Measurements from ENCODE around the gene SLC35B1. TPM values are rescaled to one million over a fixed set of nuclear protein-coding genes. Genes with fewer than 3 reads are reported as not detected.

SLC35B1 gene
- polyA plus RNA-seq, 1 of the 3 experiments (the other 2 are of a cell fraction) = 89.8 TPM

GRCh38 chr17:49715216-49715615 is 7.5 kb upstream of the SLC35B1 start:
- no peak overlapping the region for H2AFZ ChIP-seq (ENCODE audit: low read depth)
- no peaks in the 10 kb centered on the region for H3K4me1 ChIP-seq (ENCODE audit: control insufficient read depth in 1 of 2, insufficient read depth in 2 of 2, low read depth in 1 of 2, low read length in 1 of 2)
- no peak overlapping the region for H3K9ac ChIP-seq
- H3K36me3 ChIP-seq (replicated peaks in 1 of 2; ENCODE audit: control insufficient read depth in 1 of 2, insufficient read depth in 2 of 2, low read length in 1 of 2) = peaks cover 4 to 33% of the 10 kb centered on the region in 2 experiments
- H4K20me1 ChIP-seq (ENCODE audit: insufficient read depth) = no peaks in the 10 kb centered on the region
- H3K27me3 ChIP-seq (ENCODE audit: insufficient read depth) = no peaks in the 10 kb centered on the region
- H3K4me2 ChIP-seq = no peak overlapping the region
- H3K9me2 ChIP-seq = no peaks in the 10 kb centered on the region
- H3K27ac ChIP-seq (ENCODE audit: low read depth in 2 of 2, low read length in 1 of 2) = no peak overlapping the region
- WGBS (ENCODE audit: low lambda C conversion rate) = 63% methylated on average over 4 of the region's 4 CpGs
- DNase-seq = no peak
- POLR2A ChIA-PET = interaction anchor here (0.6 kb wide), 1 partner anchor 12 kb away, joined by 3 read pairs; no protein-coding TSS in a partner anchor
- TF ChIP-seq GATA2 (CRISPR knock-in tag; IDR thresholded peaks at IDR 0.05) (no peak), POLR2AphosphoS5 (IDR thresholded peaks at IDR 0.05; ENCODE audit: low read depth, low read length) (no peak), FOXJ3 (CRISPR knock-in tag; IDR thresholded peaks at IDR 0.05) (no peak), TAF1 (IDR thresholded peaks at IDR 0.05; ENCODE audit: borderline replicate concordance, low read depth, low read length) (no peak), MXI1 (IDR thresholded peaks at IDR 0.05; ENCODE audit: low read depth, low read length) (no peak), NFIC (IDR thresholded peaks at IDR 0.05; ENCODE audit: borderline replicate concordance) (no peak), NRF1 (IDR thresholded peaks at IDR 0.05; ENCODE audit: low read depth, low read length) (no peak), ELF1 (IDR thresholded peaks at IDR 0.05) (no peak), PBX3 (IDR thresholded peaks at IDR 0.05) (no peak), MEF2A (IDR thresholded peaks at IDR 0.05; ENCODE audit: borderline replicate concordance, low read depth) (no peak), MAX (IDR thresholded peaks at IDR 0.05; ENCODE audit: low read depth) (no peak)
- no peaks in the 10 kb centered on the region for H3F3A ChIP-seq (replicated peaks; ENCODE audit: insufficient read depth)
- no peak overlapping the region for H3K4me3 ChIP-seq (ENCODE audit: low read depth in 2 of 2, low read length in 1 of 2)
- H3K79me2 ChIP-seq (ENCODE audit: insufficient read depth) = no peaks in the 10 kb centered on the region
- CTCF ChIA-PET = interaction anchor here (0.7 to 50.8 kb wide), 5 partner anchors 18 to 282 kb away, joined by 3 to 2107 read pairs (median 5); partner anchors contain the start of gene NXPH3
- no peaks in the 10 kb centered on the region for H3K9me3 ChIP-seq

GRCh38 chr17:49708515-49709183 is 885 bp upstream of the SLC35B1 start:
- H3K4me2 ChIP-seq = peak overlapping the region; percentile 98
- peaks cover 4% of the 10 kb centered on the region for H3F3A ChIP-seq (replicated peaks; ENCODE audit: insufficient read depth)
- peak overlapping the region; percentile 28; the same call in 1 of the 2 replicates for H3K9ac ChIP-seq
- H3K27ac ChIP-seq (ENCODE audit: low read depth in 2 of 2, low read length in 1 of 2) = no peak overlapping the region; a peak in 1 of 4 replicates
- ChIA-PET CTCF (interaction anchor here (0.7 to 50.8 kb wide), 44 partner anchors 8 to 321 kb away, joined by 3 to 2107 read pairs (median 4); partner anchors contain the start of genes FAM117A, NXPH3, PHB1 and SPOP), POLR2A (interaction anchor here (0.6 to 2.3 kb wide), 7 partner anchors 8 to 455 kb away, joined by 3 to 15 read pairs (median 4); partner anchors contain the start of genes FAM117A and KAT7)
- peaks cover 26% of the 10 kb centered on the region for H3K79me2 ChIP-seq (ENCODE audit: insufficient read depth)
- peaks cover 22 to 28% of the 10 kb centered on the region in 2 experiments for H3K36me3 ChIP-seq (replicated peaks in 1 of 2; ENCODE audit: control insufficient read depth in 1 of 2, insufficient read depth in 2 of 2, low read length in 1 of 2)
- H2AFZ ChIP-seq (ENCODE audit: low read depth) = peak overlapping the region; percentile 84
- H3K9me3 ChIP-seq = no peaks in the 10 kb centered on the region
- peaks cover 8 to 17% of the 10 kb centered on the region in 2 experiments; a peak in 2 of 4 replicates for H3K4me1 ChIP-seq (ENCODE audit: control insufficient read depth in 1 of 2, insufficient read depth in 2 of 2, low read depth in 1 of 2, low read length in 1 of 2)
- no peaks in the 10 kb centered on the region for H4K20me1 ChIP-seq (ENCODE audit: insufficient read depth)
- H3K4me3 ChIP-seq (ENCODE audit: low read depth in 2 of 2, low read length in 1 of 2) = peak overlapping the region; percentile 85 to 97
- H3K9me2 ChIP-seq = no peaks in the 10 kb centered on the region
- no peaks in the 10 kb centered on the region for H3K27me3 ChIP-seq (ENCODE audit: insufficient read depth)
- DNase-seq = no peak
- 65% methylated on average over 15 of the region's 15 CpGs for WGBS (ENCODE audit: low lambda C conversion rate)
- TF ChIP-seq FOSL2 (IDR thresholded peaks at IDR 0.05; ENCODE audit: borderline replicate concordance, low read depth) (no peak), ZBTB33 (IDR thresholded peaks at IDR 0.05; ENCODE audit: borderline replicate concordance, low read depth) (no peak), FOXJ3 (CRISPR knock-in tag; IDR thresholded peaks at IDR 0.05) (no peak), RXRA (IDR thresholded peaks at IDR 0.05; ENCODE audit: borderline replicate concordance, low read depth) (no peak), JUND (IDR thresholded peaks at IDR 0.05) (no peak), MAX (IDR thresholded peaks at IDR 0.05; ENCODE audit: low read depth) (no peak), RAD21 (IDR thresholded peaks at IDR 0.05; ENCODE audit: low read length) (no peak), SIN3A (IDR thresholded peaks at IDR 0.05; ENCODE audit: borderline replicate concordance, low read depth, low read length) (no peak), CTCF (IDR thresholded peaks at IDR 0.05) (no peak), SMC3 (IDR thresholded peaks at IDR 0.05; ENCODE audit: low read depth, low read length) (no peak), YY1 (IDR thresholded peaks at IDR 0.05; ENCODE audit: low read depth) (no peak), TAF1 (IDR thresholded peaks at IDR 0.05; ENCODE audit: borderline replicate concordance, low read depth, low read length) (no peak), POLR2AphosphoS5 (IDR thresholded peaks at IDR 0.05; ENCODE audit: low read depth, low read length) (no peak), GABPA (IDR thresholded peaks at IDR 0.05; ENCODE audit: low read depth) (no peak)
